DOHH2 (cell line): ENCODE results near the gene RSPH6A.
A peak's percentile ranks its signal among the peaks of the same experiment; 100 is the strongest.

Experiments used
- H3F3A ChIP-seq: fragments of 200-600 bp; sonication (generic), shearing (Covaris generic); 2 replicates; pipeline ENCODE4 v1.6.0; 2016; ENCODE audit warnings: antibody characterized with exemption, mild to moderate bottlenecking; ENCODE audit not compliant: control insufficient read depth, insufficient read depth
- H3K27ac ChIP-seq: fragments of 200-600 bp; sonication (generic); 2 replicates; pipeline ENCODE4 v1.5.1; 2014; ENCODE audit warnings: low read depth, mild to moderate bottlenecking, low read length, moderate library complexity
- H3K27me3 ChIP-seq: fragments of 200-600 bp; sonication (generic); 2 replicates; pipeline ENCODE4 v1.6.1; 2014; ENCODE audit warnings: mild to moderate bottlenecking, low read length, mixed read lengths; ENCODE audit not compliant: control insufficient read depth
- H3K36me3 ChIP-seq: fragments of 200-600 bp; sonication (generic); 2 replicates; pipeline ENCODE4 v1.6.1; 2014; ENCODE audit warnings: mild to moderate bottlenecking, low read length, moderate library complexity, mixed read lengths; ENCODE audit not compliant: control insufficient read depth
- H3K4me1 ChIP-seq: fragments of 200-600 bp; sonication (generic); 2 replicates; pipeline ENCODE4 v1.6.1; 2014; ENCODE audit warnings: mild to moderate bottlenecking, low read length, mixed read lengths; ENCODE audit not compliant: control insufficient read depth
- H3K4me2 ChIP-seq: fragments of 200-600 bp; sonication (generic); 2 replicates; pipeline ENCODE4 v1.6.0; 2014; ENCODE audit warnings: mild to moderate bottlenecking, low read length, moderate library complexity
- H3K4me3 ChIP-seq: fragments of 200-600 bp; sonication (generic); 2 replicates; pipeline ENCODE4 v1.5.1; 2014; ENCODE audit warnings: mild to moderate bottlenecking, low read length, mixed read lengths
- H3K79me2 ChIP-seq: fragments of 200-600 bp; sonication (generic); 2 replicates; pipeline ENCODE4 v1.6.1; 2014; ENCODE audit warnings: mild to moderate bottlenecking, low read length, mixed read lengths; ENCODE audit not compliant: control insufficient read depth
- H3K9me2 ChIP-seq: fragments of 200-600 bp; sonication (generic); replicated peaks from 2 replicates; pipeline ENCODE4 v1.6.1; 2014; ENCODE audit warnings: mild to moderate bottlenecking, low read length, mixed read lengths; ENCODE audit not compliant: control insufficient read depth
- H3K9me3 ChIP-seq: fragments of 200-600 bp; sonication (generic); 2 replicates; pipeline ENCODE4 v1.6.1; 2014; ENCODE audit warnings: antibody characterized with exemption, low read length, mixed read lengths; ENCODE audit not compliant: control insufficient read depth, insufficient read depth
- H4K20me1 ChIP-seq: fragments of 200-600 bp; sonication (generic); 2 replicates; pipeline ENCODE4 v1.6.0; 2014; ENCODE audit warnings: low read depth, mild to moderate bottlenecking, antibody characterized with exemption, low read length, moderate library complexity; ENCODE audit not compliant: control insufficient read depth, insufficient read depth
- CTCF ChIP-seq: fragments of 200-600 bp; sonication (generic); IDR thresholded peaks from one replicate; pipeline ENCODE4 v1.5.1; 2014; ENCODE audit warnings: antibody characterized with exemption, mild to moderate bottlenecking, low read depth, low read length; ENCODE audit not compliant: poor library complexity, severe bottlenecking
- EZH2phosphoT487 ChIP-seq: fragments of 200-600 bp; sonication (generic); IDR thresholded peaks from 2 replicates; pipeline ENCODE4 v1.6.1; 2017; ENCODE audit warnings: borderline replicate concordance, mild to moderate bottlenecking, antibody characterized with exemption, low read length, moderate library complexity, mixed read lengths

RSPH6A gene

GRCh38 chr19:45809643-45810159 is 5.4 kb downstream of the RSPH6A start:
- Histone ChIP-seq H3K9me3 (no peaks in the 10 kb centered on the region), H3K4me1 (peaks cover 24% of the 10 kb centered on the region), H3K36me3 (peaks cover 6% of the 10 kb centered on the region), H3K4me2 (peak overlapping the region; percentile 47), H3K9me2 (no peaks in the 10 kb centered on the region), H3F3A (no peaks in the 10 kb centered on the region), H3K27me3 (no peaks in the 10 kb centered on the region), H3K79me2 (no peaks in the 10 kb centered on the region), H3K27ac (peak overlapping the region; percentile 37), H4K20me1 (no peaks in the 10 kb centered on the region), H3K4me3 (peak overlapping the region; percentile 21; the same call in 1 of the 2 replicates)
- no peak for TF ChIP-seq EZH2phosphoT487
- no peak for TF ChIP-seq CTCF

GRCh38 chr19:45805719-45806118 is 9.4 kb downstream of the RSPH6A start:
- H3K4me1 ChIP-seq, result peaks cover 40% of the 10 kb centered on the region

GRCh38 chr19:45804959-45805230 is 10.2 kb downstream of the RSPH6A start:
- Histone ChIP-seq H3K9me3 (no peaks in the 10 kb centered on the region), H3K4me1 (peaks cover 40% of the 10 kb centered on the region), H3K36me3 (no peaks in the 10 kb centered on the region), H3K4me3 (no peak overlapping the region), H3K9me2 (no peaks in the 10 kb centered on the region), H3K27ac (no peak overlapping the region), H3K4me2 (no peak overlapping the region), H3K27me3 (no peaks in the 10 kb centered on the region), H3K79me2 (no peaks in the 10 kb centered on the region), H4K20me1 (no peaks in the 10 kb centered on the region), H3F3A (no peaks in the 10 kb centered on the region)
- TF ChIP-seq EZH2phosphoT487 (no peak), CTCF (no peak)

More at GRCh38 chr19:45805719-45806118, 9.4 kb downstream of the RSPH6A start:
- Histone ChIP-seq H3K4me2 (no peak overlapping the region), H3K9me2 (no peaks in the 10 kb centered on the region), H3F3A (no peaks in the 10 kb centered on the region), H3K27me3 (no peaks in the 10 kb centered on the region), H3K4me3 (no peak overlapping the region), H3K36me3 (no peaks in the 10 kb centered on the region), H4K20me1 (no peaks in the 10 kb centered on the region), H3K27ac (no peak overlapping the region), H3K79me2 (no peaks in the 10 kb centered on the region), H3K9me3 (no peaks in the 10 kb centered on the region)
- no peak for TF ChIP-seq CTCF
- TF ChIP-seq EZH2phosphoT487, result no peak
